Measurements from ENCODE around the gene TANGO2. TPM values are rescaled to one million over a fixed set of nuclear protein-coding genes. Genes with fewer than 3 reads are reported as not detected.

TANGO2 gene
- total and polyA plus RNA-seq, 7 donors: 20.6 to 73.3 (median 34.9) TPM

DNA sequence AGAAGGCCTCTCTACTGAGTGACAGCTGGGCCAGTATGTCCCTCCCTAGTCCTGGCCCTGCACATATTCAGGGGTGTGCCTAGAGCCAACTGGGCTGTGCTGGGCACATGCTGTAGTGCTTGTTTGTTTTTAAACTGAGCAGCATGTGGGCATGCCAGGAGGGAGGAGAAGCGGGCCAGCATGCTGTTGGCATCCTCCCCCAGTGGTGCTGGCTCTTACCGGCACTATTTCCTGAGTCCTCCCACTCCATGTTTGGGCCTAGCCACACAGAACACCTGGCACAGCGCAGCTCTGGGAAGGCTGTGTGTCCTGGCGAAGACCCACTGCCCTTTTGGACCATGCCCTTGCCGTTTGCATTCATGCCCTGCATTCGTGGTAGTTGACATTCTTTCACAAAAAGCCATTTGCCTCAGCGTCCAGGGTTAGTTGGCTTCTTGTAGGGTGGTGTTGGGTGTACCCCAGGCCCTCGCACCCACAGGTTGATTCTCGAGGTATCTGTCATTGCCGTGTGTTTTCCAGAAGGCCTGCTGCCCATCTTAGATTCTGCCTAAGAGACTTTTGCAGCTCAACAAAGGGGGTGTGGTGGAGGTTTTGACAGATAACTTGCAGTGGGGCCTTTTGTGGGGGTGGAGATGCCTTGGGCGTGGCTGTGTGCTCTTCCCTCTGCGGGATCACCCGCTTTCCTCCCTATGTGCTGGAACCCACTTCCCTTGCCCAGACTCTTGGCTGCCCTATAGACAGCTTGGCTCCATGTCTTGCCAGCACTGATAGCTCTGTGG is 72.7 kb downstream of the TANGO2 start:
- Histone ChIP-seq H3K36me3 (ENCODE audit: insufficient read depth in 1 of 2, low read depth in 1 of 2) (peaks cover 21 to 95% of the 10 kb centered on the region in 2 donors), H3K4me1 (peaks cover 7% of the 10 kb centered on the region), H3K27me3 (ENCODE audit: insufficient read depth in 3 of 3, low read length in 2 of 3) (no peaks in the 10 kb centered on the region), H3K27ac (peak overlapping the region; percentile 70), H3K9me3 (no peaks in the 10 kb centered on the region), H3K4me3 (no peak overlapping the region)
- WGBS, 3 donors: 41 to 47% (median 43%) methylated on average over 13 of the region's 13 CpGs
- intact Hi-C loops (cut with DNase I): no loop called here
- no peak for TF ChIP-seq CTCF (IDR thresholded peaks at IDR 0.05)
- ATAC-seq: peak; percentile 94 to 98 (median 96)
- peak; percentile 66 to 92 for DNase-seq

DNA sequence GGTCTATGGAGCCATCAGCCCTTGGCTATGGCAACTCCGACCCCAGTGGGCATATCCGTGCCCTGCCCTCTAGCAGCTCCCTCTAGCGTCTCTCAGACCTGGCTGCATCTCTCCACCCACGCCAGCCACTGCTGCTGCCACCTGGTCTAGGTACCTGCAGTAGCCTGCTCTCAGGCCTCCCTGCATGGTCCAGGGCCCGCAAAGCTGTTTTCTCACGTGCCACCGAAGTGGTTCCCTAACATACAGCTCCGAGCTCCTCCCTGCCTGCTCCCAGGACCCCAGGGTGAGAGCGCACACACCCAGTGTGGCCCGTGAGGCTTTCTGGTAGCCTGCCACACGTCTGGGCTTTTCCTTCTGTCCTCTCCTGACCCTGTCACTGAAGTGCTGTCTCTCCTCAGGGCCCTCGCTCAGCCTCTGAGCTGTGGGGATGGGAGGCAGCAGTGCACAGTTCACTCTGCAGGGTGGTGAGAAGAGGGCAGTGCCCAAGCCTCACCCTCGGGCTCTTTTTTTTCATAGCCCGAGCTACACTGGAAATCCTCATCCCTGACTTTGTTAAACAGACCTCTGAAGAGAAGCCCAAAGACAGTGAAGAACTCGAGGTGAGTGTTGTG is 73.4 kb downstream of the TANGO2 start:
- peak overlapping the region; percentile 70 for H3K27ac ChIP-seq
- ATAC-seq: peak in 2 of 4 donors; percentile 7 to 23
- H3K27me3 ChIP-seq (ENCODE audit: insufficient read depth in 3 of 3, low read length in 2 of 3): no peaks in the 10 kb centered on the region
- peaks cover 7% of the 10 kb centered on the region for H3K4me1 ChIP-seq
- H3K4me3 ChIP-seq: no peak overlapping the region
- peaks cover 20 to 95% of the 10 kb centered on the region in 2 donors for H3K36me3 ChIP-seq (ENCODE audit: insufficient read depth in 1 of 2, low read depth in 1 of 2)
- no peaks in the 10 kb centered on the region for H3K9me3 ChIP-seq
- intact Hi-C loops (cut with DNase I): no loop called here
- 79 to 87% (median 81%) methylated on average over 15 of the region's 15 CpGs for WGBS, 3 donors
- DNase-seq: no peak
- no peak for TF ChIP-seq CTCF (IDR thresholded peaks at IDR 0.05)

DNA sequence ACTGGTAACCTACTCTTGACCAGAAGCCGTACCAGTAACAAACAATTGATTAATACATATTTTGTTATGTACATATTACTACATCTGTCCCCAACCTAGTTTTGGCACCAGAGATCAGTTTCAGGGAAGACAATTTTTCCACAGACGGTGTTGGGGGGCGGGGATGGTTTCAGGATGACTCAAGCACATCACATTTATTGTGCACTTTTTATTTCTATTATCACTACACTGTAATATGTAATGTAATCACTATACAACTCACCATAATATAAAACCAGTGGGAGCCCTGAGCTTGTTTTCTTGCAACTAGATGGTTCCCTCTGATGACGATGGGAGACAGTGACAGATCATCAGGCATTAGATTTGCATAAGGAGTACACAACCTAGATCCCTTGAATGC is 74.6 kb downstream of the TANGO2 start:
- no peak for ATAC-seq
- Histone ChIP-seq H3K4me3 (no peak overlapping the region), H3K36me3 (ENCODE audit: insufficient read depth in 1 of 2, low read depth in 1 of 2) (peaks cover 10 to 95% of the 10 kb centered on the region in 2 donors), H3K27ac (no peak overlapping the region), H3K9me3 (no peaks in the 10 kb centered on the region), H3K27me3 (ENCODE audit: insufficient read depth in 3 of 3, low read length in 2 of 3) (no peaks in the 10 kb centered on the region), H3K4me1 (peaks cover 7% of the 10 kb centered on the region)
- WGBS, 3 donors: 94 to 97% (median 96%) methylated on average over 4 of the region's 4 CpGs
- TF ChIP-seq CTCF (IDR thresholded peaks at IDR 0.05): no peak
- intact Hi-C loops (cut with DNase I): no loop called here
- DNase-seq: no peak

- Histone ChIP-seq H3K9me3 (no peaks in the 10 kb centered on the region), H3K27me3 (ENCODE audit: insufficient read depth in 3 of 3, low read length in 2 of 3) (no peaks in the 10 kb centered on the region), H3K27ac (no peak overlapping the region), H3K36me3 (ENCODE audit: insufficient read depth in 1 of 2, low read depth in 1 of 2) (peaks cover 3 to 95% of the 10 kb centered on the region in 2 donors), H3K4me3 (no peak overlapping the region), H3K4me1 (peaks cover 7% of the 10 kb centered on the region)
- no peak for TF ChIP-seq CTCF (IDR thresholded peaks at IDR 0.05)
- intact Hi-C loops (cut with DNase I): no loop called here
- DNase-seq (no peak), ATAC-seq (no peak)
- 96 to 99% (median 96%) methylated on average over 2 of the region's 2 CpGs for WGBS, 3 donors
Observed at GRCh38 chr22:20096574-20097420, 75.9 kb downstream of the TANGO2 start.
